Dermis microvascular lymphatic vessel endothelial cell (primary cell): Measurements from ENCODE around the gene CCDC18. TPM values are rescaled to one million over a fixed set of nuclear protein-coding genes. Genes with fewer than 3 reads are reported as not detected.

ENCODE experiments used
- DNase-seq, 2 donors: peaks; one replicate each; pipeline versions ENCODE4 v3.0.0 to v3.0.0-alpha.2; 2010; ENCODE audit warnings: low read depth in 2 of 2
- total RNA-seq: library from RNA; depleted of rRNA; stranded (reverse); fragments of >200 nt; gene quantifications from 2 replicates; pipeline ENCODE4 v1.2.1, GENCODE V29; 2014

The CCDC18 gene
- total RNA-seq, 1 donor from 2014 or later, result 5.9 TPM

- peak in 1 of 2 donors; percentile 14 for DNase-seq
Measured at GRCh38 chr1:93306920-93307319, 126.4 kb downstream of the CCDC18 start.

DNA sequence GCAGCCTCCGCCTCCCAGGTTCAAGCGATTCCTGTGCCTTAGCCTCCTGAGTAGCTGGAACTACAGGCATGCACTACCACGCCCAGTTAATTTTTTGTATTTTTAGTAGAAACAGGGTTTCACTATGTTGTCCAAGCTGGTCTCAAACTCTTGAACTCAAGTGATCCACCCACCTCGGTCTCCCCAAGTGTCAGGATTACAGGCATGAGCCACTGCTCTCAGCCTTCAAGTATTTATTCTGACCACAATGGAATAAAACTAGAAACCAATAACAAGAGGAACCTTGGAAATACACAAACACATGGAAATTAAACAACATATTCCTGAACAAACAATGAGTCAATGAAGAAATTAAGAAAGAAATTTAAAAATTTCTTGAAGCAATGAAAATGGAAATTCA, 132.5 kb downstream of the CCDC18 start:
- no peak for DNase-seq

- DNase-seq, result no peak
Measured at GRCh38 chr1:93317207-93317606, 136.7 kb downstream of the CCDC18 start.

- no peak for DNase-seq
Measured at GRCh38 chr1:93317943-93318342, 137.4 kb downstream of the CCDC18 start.

- no peak for DNase-seq
Measured at GRCh38 chr1:93321720-93322119, 141.2 kb downstream of the CCDC18 start.

- no peak for DNase-seq
Measured at GRCh38 chr1:93322349-93322748, 141.8 kb downstream of the CCDC18 start.

- no peak for DNase-seq
Measured at GRCh38 chr1:93323185-93323820, 142.8 kb downstream of the CCDC18 start.

DNA sequence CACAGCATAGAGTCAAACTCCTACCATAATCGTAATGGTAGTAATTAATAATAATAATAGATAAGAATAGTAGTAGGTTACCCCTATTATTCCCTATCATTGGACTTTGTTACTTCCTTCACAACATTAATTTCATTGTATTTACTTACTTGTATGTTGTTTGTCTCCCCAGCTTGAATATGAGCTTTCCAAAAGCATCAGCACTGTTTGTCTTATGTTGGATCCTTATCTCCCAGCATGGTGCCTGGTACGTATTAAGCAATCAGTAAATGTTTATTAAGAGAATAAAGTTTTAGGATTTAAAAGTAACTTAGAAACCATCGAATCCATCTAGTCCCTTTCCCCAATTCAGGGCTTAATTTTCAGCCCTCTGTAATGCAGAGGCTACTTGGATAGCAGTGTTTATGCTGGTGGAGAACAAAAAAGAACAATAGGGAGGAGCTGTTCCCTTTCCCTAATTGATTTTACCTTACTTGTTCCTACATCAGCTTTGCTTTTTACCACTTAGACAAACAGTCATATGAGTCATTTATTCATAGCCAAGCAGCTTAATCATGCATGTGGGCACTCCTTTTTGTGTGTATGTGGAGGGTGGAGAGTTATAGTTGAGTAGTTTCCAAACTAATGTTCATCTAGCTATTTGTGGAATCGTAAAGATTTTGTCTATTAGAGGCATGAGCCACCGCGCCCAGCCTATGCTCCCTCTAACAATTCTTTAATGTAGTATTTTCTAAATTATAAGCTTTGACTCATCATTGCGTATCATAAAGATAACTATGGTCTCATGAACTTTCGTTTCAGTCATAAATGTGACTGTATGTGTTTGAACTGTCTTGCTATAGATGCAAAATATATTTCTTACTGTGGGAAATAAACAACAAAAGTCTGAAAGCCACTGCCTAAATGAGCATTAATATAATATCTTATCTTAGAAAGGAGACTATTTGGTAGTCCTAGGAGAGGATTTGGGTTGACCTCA, 144.3 kb downstream of the CCDC18 start:
- no peak for DNase-seq

Other genes with a start within 250 kb of the CCDC18 start
- gene DIPK1A, start 219.3 kb upstream of the CCDC18 start, total RNA-seq, result 0.13 and 0.76 TPM in 2 replicates
- 26.1 and 33.9 TPM in 2 replicates for gene MTF2, start 101.4 kb upstream of the CCDC18 start, total RNA-seq
- gene TMED5, start 311 bp upstream of the CCDC18 start, total RNA-seq, result 42.6 and 48.2 TPM in 2 replicates
- gene DR1, start 165.2 kb downstream of the CCDC18 start, total RNA-seq, result 13.0 and 16.2 TPM in 2 replicates